H1 (cell line): ENCODE data around the gene WBP1L. TPM values are rescaled to one million over a fixed set of nuclear protein-coding genes. Genes with fewer than 3 reads are reported as not detected.

Experiments used
- CTCF ChIP-seq, 3 experiments: IDR thresholded peaks; 1 replicate in 2 of 3; 2 replicates in 1 of 3; pipeline versions ENCODE4 v1.5.1 to v1.6.1; 2011; ENCODE audit warnings: low read length in 3 of 3, mild to moderate bottlenecking in 3 of 3, inconsistent platforms in 2 of 3, low read depth in 1 of 3, moderate library complexity in 1 of 3; ENCODE audit not compliant: insufficient read depth in 1 of 3; ENCODE audit errors: control extremely low read depth in 1 of 3
- E2F6 ChIP-seq: IDR thresholded peaks from 2 replicates; pipeline ENCODE4 v1.6.1; 2012; ENCODE audit warnings: inconsistent platforms
- FOSL1 ChIP-seq: IDR thresholded peaks from 2 replicates; pipeline ENCODE4 v1.6.1; 2011; ENCODE audit warnings: mild to moderate bottlenecking, low read depth, low read length, moderate library complexity; ENCODE audit not compliant: insufficient read depth
- HDAC2 ChIP-seq, 2 experiments: fragments of 300-600 bp in 1 of 2; sonication (generic) in 1 of 2; IDR thresholded peaks; 2 replicates each; pipeline ENCODE4 v1.6.1; 2011 to 2012; ENCODE audit warnings: low read depth in 2 of 2, low read length in 2 of 2, mild to moderate bottlenecking in 2 of 2, moderate library complexity in 2 of 2, borderline replicate concordance in 1 of 2, inconsistent platforms in 1 of 2
- MAFK ChIP-seq: IDR thresholded peaks from 2 replicates; pipeline ENCODE4 v1.6.1; 2012; ENCODE audit warnings: low read depth, mild to moderate bottlenecking, improper control_type of control experiment, low read length
- POLR2A ChIP-seq, 2 experiments: IDR thresholded peaks; 1 replicate in 1 of 2; 2 replicates in 1 of 2; pipeline ENCODE4 v1.6.1; 2011; ENCODE audit warnings: low read depth in 2 of 2, low read length in 2 of 2, mild to moderate bottlenecking in 2 of 2; ENCODE audit errors: control extremely low read depth in 1 of 2
- SIRT6 ChIP-seq: IDR thresholded peaks from one replicate; pipeline ENCODE4 v1.7.1; 2012; ENCODE audit warnings: low read length, inconsistent platforms
- SIX5 ChIP-seq: IDR thresholded peaks from 2 replicates; pipeline ENCODE4 v1.6.1; 2011; ENCODE audit warnings: mild to moderate bottlenecking, low read depth, low read length
- SP4 ChIP-seq: IDR thresholded peaks from 2 replicates; pipeline ENCODE4 v1.6.1; 2012; ENCODE audit warnings: low read length, inconsistent platforms
- YY1 ChIP-seq: IDR thresholded peaks from 2 replicates; pipeline ENCODE4 v1.6.1; 2011; ENCODE audit warnings: low read depth, mild to moderate bottlenecking, low read length
- polyA plus RNA-seq, 7 experiments: library from polyadenylated mRNA; depleted of rRNA in 3 of 7; stranded (reverse) in 5 of 7; unstranded in 2 of 7; fragments of >200 nt in 5 of 7; fragments of 200-250 nt in 2 of 7; gene quantifications; 1 replicate in 5 of 7; 2 replicates in 1 of 7; 4 replicates in 1 of 7; pipeline versions ENCODE4 v1.2.1 to v1.2.3, GENCODE V29; 2011 to 2013; ENCODE audit warnings: missing spikeins in 2 of 7, mixed read lengths in 2 of 7
- total RNA-seq: library from RNA; stranded (reverse); fragmentation: NEBNext Ultra II Directional; extraction: Animal tissue kit (Norgen Biotek cat#: 25700); gene quantifications from 2 replicates; pipeline ENCODE4 v1.2.1, GENCODE V29; 2021

The WBP1L gene
- total and polyA plus RNA-seq, 2 of the 8 experiments (the other 6 are each of a cell fraction or from before 2014, with no cell fraction given), result 26.6 to 29.9 TPM

- peak in 2 of 3 experiments; percentile 6 to 10; a peak in 1 of 4 replicates for TF ChIP-seq CTCF (IDR thresholded peaks at IDR 0.05; ENCODE audit: control extremely low read depth in 1 of 3, insufficient read depth in 1 of 3, low read depth in 1 of 3, low read length in 3 of 3)
- peak; percentile 49 to 63; a peak in 2 of 3 replicates for TF ChIP-seq POLR2A (IDR thresholded peaks at IDR 0.05; ENCODE audit: control extremely low read depth in 1 of 2, low read depth in 2 of 2, low read length in 2 of 2)
- TF ChIP-seq SIRT6, result no peak
- 0 out of 2 replicates have a peak, but pooled peaks have one; percentile 4 for TF ChIP-seq YY1
- peak; percentile 39 to 98; a peak in 2 of 4 replicates for TF ChIP-seq HDAC2 (IDR thresholded peaks at IDR 0.05; ENCODE audit: borderline replicate concordance in 1 of 2, low read depth in 2 of 2, low read length in 2 of 2)
- TF ChIP-seq SP4, result 0 out of 2 replicates have a peak, but pooled peaks have one; percentile 27
- no peak for TF ChIP-seq FOSL1
- TF ChIP-seq E2F6, result peak; percentile 62; the same call in 1 of the 2 replicates
- no peak for TF ChIP-seq MAFK
- TF ChIP-seq SIX5, result no peak
Observed at GRCh38 chr10:102714621-102715455, 28.9 kb upstream of the WBP1L start, which contains the start of gene SFXN2 (continued).
